ENCODE measurements around the gene INPP5J. TPM values are rescaled to one million over a fixed set of nuclear protein-coding genes. Genes with fewer than 3 reads are reported as not detected.

INPP5J gene
- total RNA-seq, 1 experiment from 2014 or later, result 4.6 TPM

DNA sequence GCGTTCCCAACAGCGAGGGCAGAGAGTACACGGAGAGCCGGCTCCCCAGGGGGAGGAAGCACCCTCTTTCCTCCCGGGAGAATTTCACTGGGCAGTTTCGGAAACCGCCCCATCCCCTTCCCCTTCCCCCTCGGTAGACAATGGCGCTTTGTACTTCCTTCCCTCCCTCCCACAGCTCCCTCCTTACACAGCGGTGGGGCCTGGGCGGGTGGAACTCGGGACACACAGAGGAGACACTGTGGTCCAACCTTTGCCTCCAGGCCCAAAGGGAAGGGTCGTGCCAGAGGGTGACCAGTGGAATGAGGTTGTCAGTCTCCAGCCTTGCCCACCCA lies 37.3 kb upstream of the INPP5J start:
- DNase-seq (ENCODE audit: low spot score), result peak; percentile 42
- TF ChIP-seq, protein P1, sequence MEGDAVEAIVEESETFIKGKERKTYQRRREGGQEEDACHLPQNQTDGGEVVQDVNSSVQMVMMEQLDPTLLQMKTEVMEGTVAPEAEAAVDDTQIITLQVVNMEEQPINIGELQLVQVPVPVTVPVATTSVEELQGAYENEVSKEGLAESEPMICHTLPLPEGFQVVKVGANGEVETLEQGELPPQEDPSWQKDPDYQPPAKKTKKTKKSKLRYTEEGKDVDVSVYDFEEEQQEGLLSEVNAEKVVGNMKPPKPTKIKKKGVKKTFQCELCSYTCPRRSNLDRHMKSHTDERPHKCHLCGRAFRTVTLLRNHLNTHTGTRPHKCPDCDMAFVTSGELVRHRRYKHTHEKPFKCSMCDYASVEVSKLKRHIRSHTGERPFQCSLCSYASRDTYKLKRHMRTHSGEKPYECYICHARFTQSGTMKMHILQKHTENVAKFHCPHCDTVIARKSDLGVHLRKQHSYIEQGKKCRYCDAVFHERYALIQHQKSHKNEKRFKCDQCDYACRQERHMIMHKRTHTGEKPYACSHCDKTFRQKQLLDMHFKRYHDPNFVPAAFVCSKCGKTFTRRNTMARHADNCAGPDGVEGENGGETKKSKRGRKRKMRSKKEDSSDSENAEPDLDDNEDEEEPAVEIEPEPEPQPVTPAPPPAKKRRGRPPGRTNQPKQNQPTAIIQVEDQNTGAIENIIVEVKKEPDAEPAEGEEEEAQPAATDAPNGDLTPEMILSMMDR (conservative IDR thresholded peaks at IDR 0.05; ENCODE audit: low read depth, low read length), result no peak
- no peak for TF ChIP-seq EZH2 (IDR thresholded peaks at IDR 0.05; ENCODE audit: borderline replicate concordance, low read depth, low read length, poor library complexity, severe bottlenecking)
- POLR2A ChIA-PET (ENCODE audit: low non-redundant PET), result no interaction called here
- Histone ChIP-seq H3K27me3 (replicated peaks; ENCODE audit: insufficient read depth, low read depth, low read length, poor library complexity) (no peaks in the 10 kb centered on the region), H3K27ac (ENCODE audit: low read depth, low read length, poor library complexity, severe bottlenecking) (peak overlapping the region; percentile 93), H3K9me3 (ENCODE audit: low read depth, low read length, poor library complexity, severe bottlenecking) (no peaks in the 10 kb centered on the region), H3K36me3 (ENCODE audit: insufficient read depth, low read length, poor library complexity, severe bottlenecking) (peaks cover 3% of the 10 kb centered on the region), H3K4me1 (ENCODE audit: insufficient read depth, low read length, poor library complexity, severe bottlenecking) (peaks cover 18% of the 10 kb centered on the region), H3K4me3 (ENCODE audit: low read depth, low read length, poor library complexity, severe bottlenecking) (peak overlapping the region; percentile 66)
- intact Hi-C loops (cut with micrococcal nuclease; ENCODE audit: unreplicated experiment), result loop anchor here (2.0 kb wide), 2 partner anchors 63 to 137 kb away; no protein-coding TSS in a partner anchor
- CTCF ChIA-PET, result interaction anchor here (0.6 to 1.4 kb wide), 5 partner anchors 22 to 163 kb away, joined by 3 to 12 read pairs (median 8); partner anchors contain the start of gene SELENOM
- BruUV-seq (replicated peaks), result no TSS peak

DNA sequence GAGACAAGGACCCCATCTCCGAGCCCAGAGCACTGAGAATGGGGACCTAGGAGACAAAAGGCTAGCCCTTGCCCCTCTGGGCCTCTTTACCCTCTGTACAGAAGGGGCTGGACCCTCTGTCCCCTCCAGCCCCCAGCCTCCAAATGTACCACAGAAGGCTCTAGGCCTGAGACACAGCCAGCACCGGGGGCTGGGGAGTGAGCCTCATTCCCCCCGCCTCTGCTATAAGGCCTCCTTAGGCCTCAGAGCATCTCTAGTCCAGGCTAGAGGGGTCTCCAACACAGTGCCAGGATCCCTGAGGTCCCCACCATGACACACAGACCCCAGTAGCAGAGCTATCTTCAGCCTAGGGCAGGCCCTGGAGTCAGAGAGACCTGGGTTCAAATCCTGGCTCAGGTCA lies 36.8 kb upstream of the INPP5J start:
- Histone ChIP-seq H3K9me3 (ENCODE audit: low read depth, low read length, poor library complexity, severe bottlenecking) (no peaks in the 10 kb centered on the region), H3K27me3 (replicated peaks; ENCODE audit: insufficient read depth, low read depth, low read length, poor library complexity) (no peaks in the 10 kb centered on the region), H3K4me1 (ENCODE audit: insufficient read depth, low read length, poor library complexity, severe bottlenecking) (peaks cover 18% of the 10 kb centered on the region), H3K4me3 (ENCODE audit: low read depth, low read length, poor library complexity, severe bottlenecking) (no peak overlapping the region), H3K27ac (ENCODE audit: low read depth, low read length, poor library complexity, severe bottlenecking) (peak overlapping the region; percentile 93), H3K36me3 (ENCODE audit: insufficient read depth, low read length, poor library complexity, severe bottlenecking) (peaks cover 3% of the 10 kb centered on the region)
- TF ChIP-seq, protein P1 (conservative IDR thresholded peaks at IDR 0.05; ENCODE audit: low read depth, low read length), result no peak
- no peak for DNase-seq (ENCODE audit: low spot score)
- ChIA-PET POLR2A (ENCODE audit: low non-redundant PET) (no interaction called here), CTCF (no interaction called here)
- BruUV-seq (replicated peaks), result no TSS peak
- intact Hi-C loops (cut with micrococcal nuclease; ENCODE audit: unreplicated experiment), result loop anchor here (2.0 kb wide), 2 partner anchors 63 to 137 kb away; no protein-coding TSS in a partner anchor

DNA sequence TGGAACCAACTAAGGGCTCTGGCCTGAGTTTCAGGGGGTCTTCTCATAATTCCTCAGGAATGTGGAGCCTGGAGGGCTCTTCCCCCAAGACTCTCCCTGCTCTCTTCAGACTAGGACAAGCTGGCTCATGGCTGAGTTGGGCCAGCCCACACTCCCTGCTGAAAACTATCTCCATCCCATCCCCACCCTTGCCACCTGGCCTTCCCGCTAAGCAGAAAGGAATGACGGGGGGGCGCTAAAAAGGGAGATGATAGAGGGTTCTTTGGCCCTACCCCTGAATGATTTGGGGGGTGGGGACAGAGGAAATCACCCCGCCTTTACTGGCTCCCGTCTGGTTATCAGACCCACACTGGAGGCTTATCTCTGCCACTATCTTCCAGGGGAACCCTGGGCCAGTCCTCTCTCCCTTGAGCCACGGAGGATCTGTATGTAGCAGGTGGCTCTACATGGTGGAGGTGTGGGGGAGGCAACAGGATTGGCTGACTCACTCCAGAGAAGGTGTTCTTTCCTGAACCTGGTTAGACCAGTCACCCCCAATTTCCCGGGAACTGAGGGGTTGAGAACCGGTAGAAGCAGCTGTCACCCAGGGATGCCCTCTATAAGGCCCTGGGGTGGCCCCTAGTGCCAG lies 35.9 kb upstream of the INPP5J start:
- no peak for TF ChIP-seq EZH2 (IDR thresholded peaks at IDR 0.05; ENCODE audit: borderline replicate concordance, low read depth, low read length, poor library complexity, severe bottlenecking)
- TF ChIP-seq, protein P1 (conservative IDR thresholded peaks at IDR 0.05; ENCODE audit: low read depth, low read length), result no peak
- Histone ChIP-seq H3K27ac (ENCODE audit: low read depth, low read length, poor library complexity, severe bottlenecking) (no peak overlapping the region), H3K27me3 (replicated peaks; ENCODE audit: insufficient read depth, low read depth, low read length, poor library complexity) (no peaks in the 10 kb centered on the region), H3K36me3 (ENCODE audit: insufficient read depth, low read length, poor library complexity, severe bottlenecking) (peaks cover 3% of the 10 kb centered on the region), H3K4me1 (ENCODE audit: insufficient read depth, low read length, poor library complexity, severe bottlenecking) (peaks cover 15% of the 10 kb centered on the region), H3K9me3 (ENCODE audit: low read depth, low read length, poor library complexity, severe bottlenecking) (no peaks in the 10 kb centered on the region), H3K4me3 (ENCODE audit: low read depth, low read length, poor library complexity, severe bottlenecking) (no peak overlapping the region)
- BruUV-seq (replicated peaks), result no TSS peak
- intact Hi-C loops (cut with micrococcal nuclease; ENCODE audit: unreplicated experiment), result no loop called here
- no peak for DNase-seq (ENCODE audit: low spot score)
- ChIA-PET CTCF (no interaction called here), POLR2A (ENCODE audit: low non-redundant PET) (no interaction called here)

Measured in A673 (cell line).